HG03039 (cell line): ENCODE data around the gene OR2T27.
A peak's percentile ranks its signal among the peaks of the same experiment; 100 is the strongest.
"Not testable (repeated sequence)": the region's sequence is repeated elsewhere in the genome, so short reads cannot be mapped to it uniquely, and the experiment has no call there.

Experiments
- ATAC-seq: cut with Tn5 transposase; IDR thresholded peaks from one replicate; pipeline ENCODE4 v1.9.1; 2021; ENCODE audit warnings: mild to moderate bottlenecking, moderate library complexity; ENCODE audit not compliant: unreplicated experiment

Gene OR2T27, protein sequence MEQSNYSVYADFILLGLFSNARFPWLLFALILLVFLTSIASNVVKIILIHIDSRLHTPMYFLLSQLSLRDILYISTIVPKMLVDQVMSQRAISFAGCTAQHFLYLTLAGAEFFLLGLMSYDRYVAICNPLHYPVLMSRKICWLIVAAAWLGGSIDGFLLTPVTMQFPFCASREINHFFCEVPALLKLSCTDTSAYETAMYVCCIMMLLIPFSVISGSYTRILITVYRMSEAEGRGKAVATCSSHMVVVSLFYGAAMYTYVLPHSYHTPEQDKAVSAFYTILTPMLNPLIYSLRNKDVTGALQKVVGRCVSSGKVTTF

DNA sequence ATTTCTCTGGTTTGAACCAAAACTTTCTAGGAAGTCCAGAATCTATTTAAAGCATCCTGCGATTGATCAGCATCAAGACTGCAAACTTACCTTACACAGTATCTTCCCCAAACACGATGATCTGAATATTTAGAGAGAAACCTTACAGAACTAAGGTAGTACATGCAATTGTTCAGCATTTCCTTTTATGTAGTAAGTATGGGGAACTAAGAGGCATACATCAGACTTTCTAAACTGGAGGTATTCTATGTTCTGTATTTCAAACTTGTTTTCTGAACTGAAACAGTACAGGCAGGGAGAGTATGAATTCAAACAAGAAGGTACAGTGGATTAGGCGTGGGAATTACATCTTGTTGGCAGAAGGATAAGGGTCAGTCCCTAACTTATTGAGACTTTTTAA, at the start of gene OR2T27:
Gene OR2T27 (minus strand): TSS at position 175 of the 400 bp plus-strand sequence. CDS start 4,644 bp downstream, outside the sequence.
- ATAC-seq: not testable (repeated sequence)

DNA sequence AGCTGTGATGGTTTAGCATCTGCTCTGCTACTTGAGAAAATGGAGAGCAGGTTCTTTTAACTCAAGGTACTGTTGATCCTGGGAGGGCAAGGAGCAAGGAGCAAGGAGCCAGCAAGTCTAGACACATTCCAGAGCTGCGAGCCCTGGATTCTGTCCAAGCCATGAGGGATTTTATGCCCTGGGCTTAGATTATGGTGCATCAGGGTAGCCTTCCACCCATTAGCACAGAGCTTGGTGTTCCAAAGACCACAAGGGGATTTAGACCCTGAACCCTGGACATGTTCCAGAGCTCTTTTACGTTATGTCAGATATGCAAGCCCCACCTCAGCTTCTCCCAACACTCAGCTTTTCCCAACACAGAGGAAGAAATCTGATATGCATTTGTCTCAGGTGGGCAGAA, 49.3 kb upstream of the OR2T27 start:
- no peak for ATAC-seq

DNA sequence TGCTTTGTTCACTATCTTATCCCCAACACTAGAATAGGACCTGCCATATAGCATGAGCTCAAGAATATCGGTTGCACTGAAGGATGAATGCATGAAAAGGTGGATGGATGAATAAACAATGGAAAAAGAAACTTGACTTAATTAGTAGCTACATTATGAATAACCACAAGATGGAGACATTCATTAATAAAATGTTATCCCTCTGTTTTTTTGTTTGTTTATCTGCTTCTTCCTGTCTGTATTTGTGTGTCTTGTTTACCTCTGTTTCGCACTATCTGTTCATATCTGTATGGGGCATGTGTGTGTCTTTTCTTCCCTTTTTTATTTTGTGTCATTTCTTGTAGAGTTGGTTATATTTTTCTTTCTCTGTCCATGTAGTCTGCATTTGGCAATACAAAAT, 48.3 kb upstream of the OR2T27 start:
- ATAC-seq: no peak

DNA sequence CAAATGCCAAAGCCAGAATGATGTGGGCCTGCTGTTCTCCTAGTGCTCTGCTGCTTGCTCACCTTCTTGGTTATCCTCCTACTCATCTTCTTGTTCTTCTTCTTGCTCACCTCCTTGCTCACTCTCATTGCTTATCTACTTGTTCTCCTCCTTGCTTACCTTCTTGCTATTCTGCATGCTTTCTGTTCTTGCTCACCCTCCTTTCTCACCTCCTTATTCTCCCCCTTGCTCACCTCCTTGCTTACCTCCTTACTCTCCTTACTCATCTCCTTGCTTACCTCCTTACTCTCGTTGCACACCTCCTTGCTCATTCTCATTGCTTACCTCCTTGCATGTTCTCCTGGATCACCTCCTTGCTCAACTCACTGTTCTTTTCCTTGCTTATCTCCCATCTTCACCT, 47.4 kb upstream of the OR2T27 start, which contains the start of gene OR14I1:
Gene OR14I1 (minus strand): TSS at position 53 of the 400 bp plus-strand sequence.
- no peak for ATAC-seq

DNA sequence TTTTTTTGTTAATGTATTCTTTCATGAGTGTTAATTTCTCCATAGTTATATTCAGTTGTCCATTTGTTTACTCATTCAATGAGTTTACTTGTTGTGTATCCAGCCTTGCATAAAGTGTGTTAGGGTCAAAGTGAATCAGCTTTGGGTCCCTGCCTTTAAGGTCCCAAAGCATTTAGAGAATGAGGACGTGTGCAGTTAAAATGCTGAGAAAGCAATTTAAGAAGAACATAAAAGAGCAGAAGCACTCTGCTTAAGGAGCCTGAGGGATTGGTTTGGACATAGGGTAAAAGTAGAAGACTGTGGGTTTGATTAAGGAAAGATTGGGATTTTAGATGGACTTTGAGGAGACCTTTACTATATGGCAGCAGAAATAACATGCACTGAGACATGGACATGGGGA, 43.8 kb upstream of the OR2T27 start:
- ATAC-seq: no peak

DNA sequence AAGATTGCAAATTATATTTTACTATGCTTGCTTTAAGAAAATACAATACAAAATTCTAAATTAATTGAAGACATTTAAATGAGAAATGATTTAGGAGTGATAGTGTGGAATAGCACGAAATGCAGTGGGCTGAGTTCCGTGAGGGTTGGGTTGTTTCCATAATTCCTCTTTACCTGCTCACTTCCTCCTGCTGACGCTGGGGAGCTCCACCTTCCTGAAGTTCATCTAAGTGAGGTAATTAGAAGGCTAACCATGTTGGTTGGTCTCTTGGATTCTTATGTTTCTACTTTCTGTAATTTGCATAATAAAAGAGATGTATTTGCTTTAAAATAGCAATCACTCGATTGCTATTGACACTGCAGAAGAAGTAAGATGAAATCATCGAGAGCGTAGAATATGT, 42.6 kb upstream of the OR2T27 start:
- ATAC-seq: no peak

DNA sequence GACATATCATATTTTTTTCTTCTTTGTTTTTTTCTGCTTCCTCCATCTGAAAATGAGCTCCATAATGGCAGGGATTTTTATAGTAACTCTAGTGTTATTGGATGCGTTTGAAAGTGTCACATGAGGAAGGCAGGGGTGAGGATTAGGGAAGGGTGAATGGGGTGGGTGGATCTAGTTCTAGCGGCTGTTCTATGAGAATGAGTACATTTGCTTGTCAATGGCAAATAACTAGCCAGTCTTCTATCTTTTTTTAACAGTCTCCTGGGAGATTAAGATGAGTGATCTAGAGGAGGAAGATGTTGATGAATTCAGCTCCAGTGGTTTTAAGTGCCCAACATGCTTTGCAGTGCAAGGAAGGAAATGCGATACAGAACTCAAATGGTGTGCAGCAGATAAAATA, 41.4 kb upstream of the OR2T27 start:
- no peak for ATAC-seq

DNA sequence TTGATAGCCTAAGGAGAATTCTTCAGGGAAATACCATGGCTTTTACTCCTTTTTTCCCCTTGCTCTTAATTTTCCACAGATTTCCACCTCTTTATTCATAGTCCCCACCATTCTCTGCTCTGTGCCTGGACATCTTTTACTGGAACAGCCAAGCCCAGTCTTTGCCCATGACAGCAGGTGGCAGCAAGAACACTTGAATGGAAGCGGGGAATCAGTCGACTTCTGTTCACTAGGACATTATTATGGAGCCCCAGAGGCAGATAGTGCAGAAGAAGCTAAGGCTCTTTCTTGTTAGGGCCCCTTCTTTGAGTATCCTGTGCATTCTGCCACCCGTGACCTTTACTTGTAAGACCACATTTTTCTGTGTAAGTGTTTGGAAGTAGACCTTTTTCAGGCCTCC, 40.9 kb upstream of the OR2T27 start:
- no peak for ATAC-seq

DNA sequence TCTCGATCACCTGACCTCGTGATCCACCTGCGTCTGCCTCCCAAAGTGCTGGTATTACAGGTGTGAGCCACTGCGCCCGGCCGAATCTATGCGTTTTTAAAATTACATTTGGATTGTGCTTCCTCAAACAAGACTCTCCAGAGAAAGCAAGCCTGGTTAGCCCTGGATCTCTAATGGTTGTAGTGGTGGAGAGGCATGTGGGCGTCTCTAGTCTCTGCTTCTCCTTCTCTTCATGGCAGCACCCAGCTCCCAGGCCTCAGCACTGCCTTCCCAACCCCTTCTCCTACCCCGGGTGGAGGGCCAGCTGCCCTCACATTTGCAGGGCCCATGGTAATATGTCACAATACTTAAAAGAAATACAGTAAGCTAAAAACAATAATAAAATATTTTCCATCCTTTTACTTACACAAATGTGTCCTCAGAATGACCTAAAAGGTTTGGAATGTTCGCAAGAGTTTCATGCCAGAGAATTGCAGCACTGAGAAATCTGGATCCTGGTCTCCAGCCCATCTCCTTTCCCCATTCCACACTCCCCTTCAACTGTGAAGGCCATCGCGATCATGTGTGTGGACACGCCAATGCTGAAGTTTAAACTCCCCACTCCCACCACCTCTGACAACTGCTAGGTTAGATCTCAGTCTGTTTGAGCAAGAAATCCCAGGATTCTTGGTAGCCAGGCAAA, 40.3 kb upstream of the OR2T27 start:
- ATAC-seq: no peak

DNA sequence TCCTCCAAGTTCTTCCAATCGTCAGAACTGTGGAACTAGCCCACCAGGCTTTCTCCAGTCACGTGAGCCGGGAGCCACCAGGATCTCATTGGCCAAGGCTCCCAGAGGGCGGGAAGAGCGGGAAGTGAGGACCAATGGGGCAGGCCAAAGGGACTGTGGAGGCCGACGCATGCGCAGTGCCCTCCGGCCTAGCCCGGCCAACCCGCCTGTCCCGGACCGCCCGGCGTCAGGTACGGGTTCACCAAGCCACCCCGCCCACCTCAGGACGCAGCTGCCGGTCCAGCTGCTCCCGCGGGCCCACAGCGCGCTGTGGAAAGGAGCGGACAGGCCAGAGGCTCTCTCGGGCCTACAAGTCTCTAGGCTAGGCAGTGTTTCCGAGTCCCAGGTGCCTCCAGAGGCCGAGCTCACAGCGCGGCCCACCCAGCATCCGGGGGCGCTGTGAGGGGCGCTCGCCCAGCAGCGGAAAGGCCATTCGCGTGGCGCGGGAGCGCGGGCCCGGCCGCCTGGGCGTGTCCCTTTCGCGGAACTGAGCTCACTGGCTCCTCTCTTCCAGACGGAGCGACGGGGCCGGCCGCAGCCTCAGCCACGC, 36.3 kb upstream of the OR2T27 start:
- no peak for ATAC-seq

DNA sequence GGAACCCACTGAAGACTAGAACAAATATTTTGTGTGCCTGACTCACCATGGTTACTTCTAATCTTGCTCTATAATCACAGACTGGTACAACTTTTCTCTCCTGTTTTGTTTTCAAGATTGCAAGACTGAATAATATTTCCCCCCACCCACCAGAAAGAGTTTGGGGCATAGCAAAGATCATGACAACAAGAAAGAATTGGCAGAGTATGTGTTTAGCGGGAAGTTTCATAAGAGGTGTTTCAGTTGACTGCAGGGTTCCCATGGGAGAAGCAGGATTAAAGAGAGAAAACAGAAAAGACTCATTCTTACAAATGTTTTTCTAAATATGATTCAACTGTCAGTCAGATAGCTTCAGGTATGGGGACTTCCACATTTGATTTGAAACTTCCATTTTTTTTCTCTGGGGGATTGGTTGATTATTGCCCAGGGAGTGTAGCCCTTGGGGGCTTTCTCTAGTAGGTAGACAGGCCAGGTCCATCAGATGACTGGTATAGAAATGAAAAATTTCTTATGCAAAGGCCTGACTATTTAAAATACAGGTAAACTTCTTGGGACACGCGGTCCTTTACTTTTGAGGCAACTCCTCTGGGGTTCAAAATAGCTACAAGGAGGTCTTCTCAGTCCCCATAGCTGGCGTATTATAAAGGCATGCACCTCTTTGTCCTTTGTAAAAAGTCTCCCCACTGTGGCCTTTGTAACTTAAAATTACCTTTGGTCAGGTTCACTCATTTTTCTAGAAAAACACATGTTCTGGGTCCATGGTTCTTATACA, 33.4 kb upstream of the OR2T27 start:
- peak; percentile 46 for ATAC-seq

DNA sequence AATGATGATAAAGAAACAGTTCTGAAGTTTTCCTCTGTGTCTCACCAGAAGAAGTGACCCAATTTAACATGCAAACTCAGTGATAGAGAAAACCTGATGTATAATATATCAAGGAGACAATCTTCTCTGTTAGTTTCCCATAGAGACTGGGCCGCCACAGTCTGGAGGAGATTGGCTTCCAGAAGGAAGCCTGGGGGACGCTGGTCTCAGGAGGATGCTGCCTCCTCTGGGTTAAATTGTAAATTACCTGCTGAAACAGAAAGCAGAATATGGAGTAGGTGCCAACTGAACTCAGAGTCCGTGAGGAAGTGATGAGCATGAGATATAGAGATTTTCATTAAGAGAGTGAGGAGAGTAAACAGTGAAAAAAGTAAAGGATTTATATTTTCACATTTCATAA, 31.5 kb upstream of the OR2T27 start:
- ATAC-seq: peak; percentile 79

DNA sequence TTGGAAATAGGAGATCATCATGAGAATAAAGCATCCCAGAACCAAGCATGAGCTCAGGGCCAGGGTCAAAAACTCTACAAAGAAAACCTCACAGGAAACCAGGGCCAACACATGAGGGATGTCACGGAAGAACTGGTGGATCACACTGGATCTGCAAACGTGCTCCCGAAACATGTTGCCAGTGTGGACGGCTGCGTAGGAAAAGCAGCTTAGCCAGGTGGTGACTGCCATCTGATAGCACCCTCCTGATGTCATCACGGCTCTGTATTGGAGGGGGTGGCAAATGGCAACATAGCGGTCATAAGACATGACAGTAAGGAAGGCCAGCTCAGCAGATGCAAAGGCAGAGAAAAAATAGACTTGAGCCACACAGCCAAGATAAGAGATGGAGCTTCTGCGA, 26.3 kb upstream of the OR2T27 start:
- no peak for ATAC-seq

DNA sequence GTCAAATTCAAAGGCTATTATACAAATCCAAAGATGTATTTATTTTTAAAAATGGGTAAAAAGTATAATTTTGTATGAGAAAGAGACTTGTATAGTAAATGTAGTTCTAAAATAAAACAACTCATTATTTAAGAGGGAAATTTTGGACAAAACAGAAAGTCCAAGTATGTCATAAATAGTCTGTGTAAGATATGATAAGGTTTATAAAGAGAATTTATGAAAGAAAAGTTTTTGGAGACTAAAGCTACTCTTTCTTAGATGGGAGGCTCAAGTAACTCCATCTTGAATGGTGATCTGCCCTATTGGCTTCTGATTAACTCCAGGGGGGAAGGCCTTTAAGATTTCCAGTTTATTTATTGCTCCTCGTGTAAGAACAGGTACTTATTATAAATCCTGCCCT, 14.7 kb upstream of the OR2T27 start:
- ATAC-seq: no peak

DNA sequence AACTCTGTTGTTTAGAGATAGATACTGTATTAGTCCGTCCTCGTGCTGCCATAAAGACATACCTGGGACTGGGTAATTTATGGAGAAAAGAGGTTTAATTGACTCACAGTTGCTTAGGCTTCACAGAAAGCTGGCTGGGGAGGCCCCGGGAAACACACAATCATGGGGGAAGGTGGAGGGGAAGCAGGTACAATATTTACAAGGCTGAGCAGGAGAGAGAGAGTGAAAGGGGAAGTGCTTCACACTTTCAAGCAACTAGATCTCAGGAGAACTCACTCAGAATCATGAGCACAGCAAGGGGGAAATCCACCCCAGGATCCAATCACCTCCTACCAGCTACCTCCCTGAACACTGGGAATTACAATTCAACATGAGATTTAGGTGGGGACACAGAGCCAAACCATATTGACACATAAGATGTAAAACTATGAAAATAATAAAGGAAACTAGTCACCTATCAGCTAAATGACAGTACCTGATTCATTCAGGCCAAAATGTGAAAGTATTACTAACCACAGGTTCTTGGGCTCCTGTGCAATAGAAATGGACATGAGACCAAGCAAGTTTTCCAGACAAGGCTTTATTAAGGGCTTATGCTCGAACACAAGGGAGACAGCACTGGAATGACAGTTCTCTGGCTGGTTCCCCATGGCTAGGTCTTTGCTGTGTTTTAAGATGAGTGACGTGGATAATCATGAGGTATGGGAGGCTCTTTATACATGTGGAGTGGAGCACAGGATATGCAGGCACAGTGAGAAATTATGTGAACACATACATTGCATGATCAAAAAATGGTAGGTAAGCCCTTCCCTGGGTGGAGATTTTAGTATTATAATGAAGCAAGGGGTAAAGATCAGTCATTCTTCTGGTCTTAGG, 8.4 kb upstream of the OR2T27 start:
- peak; percentile 92 for ATAC-seq

DNA sequence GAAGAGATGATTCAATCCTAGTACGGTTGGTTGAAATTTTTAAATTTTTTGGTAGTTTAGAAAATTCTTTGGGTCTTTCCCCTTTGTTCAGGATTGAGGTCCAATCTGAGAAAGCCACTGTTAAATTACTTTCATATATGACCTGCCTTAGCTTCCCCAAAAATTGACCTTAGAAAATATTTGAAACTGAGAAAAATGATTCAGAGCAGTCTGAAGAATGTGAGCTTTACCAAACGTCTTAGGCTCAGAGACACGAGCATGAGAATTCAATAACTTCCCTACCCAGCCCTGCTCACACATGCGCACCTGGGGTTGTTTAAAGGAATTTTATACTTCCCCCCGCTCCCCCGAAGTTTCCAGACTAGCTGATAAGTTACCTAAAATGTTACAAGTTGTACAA, 1.5 kb upstream of the OR2T27 start:
- ATAC-seq: not testable (repeated sequence)

DNA sequence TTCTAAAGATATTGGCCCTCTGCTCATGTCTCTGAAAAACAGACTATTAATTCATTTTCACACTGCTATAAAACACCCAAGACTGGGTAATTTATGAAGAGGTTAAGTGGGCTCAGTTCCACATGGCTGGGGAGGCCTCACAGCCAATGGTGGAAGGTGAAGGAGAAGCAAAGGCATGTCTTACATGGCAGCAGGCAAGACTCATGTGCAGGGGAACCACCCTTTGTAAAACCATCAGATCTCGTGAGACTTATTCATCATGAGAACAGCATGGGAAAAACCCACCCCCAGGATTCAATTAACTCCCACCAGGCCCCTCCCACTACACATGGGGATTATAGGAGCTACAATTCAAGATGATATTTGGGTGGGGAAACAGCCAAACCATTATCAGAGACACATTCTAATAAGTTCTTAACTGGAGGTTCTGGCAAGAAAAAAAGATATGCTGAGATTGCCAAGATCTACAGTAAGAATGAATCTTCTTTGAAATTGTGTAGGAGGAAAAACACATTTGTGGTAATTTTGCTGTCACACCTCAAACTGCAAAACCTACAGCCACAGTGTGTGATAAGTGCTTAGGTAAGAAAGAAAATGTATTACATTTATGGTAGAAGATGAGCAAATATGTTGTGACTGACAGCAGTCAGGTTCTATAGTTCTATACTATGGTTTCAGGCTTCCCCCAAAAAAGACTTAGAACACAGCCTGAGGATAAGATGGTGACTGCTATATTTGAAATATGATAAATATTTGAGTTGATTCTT, 6.4 kb downstream of the OR2T27 start:
- not testable (repeated sequence) for ATAC-seq

DNA sequence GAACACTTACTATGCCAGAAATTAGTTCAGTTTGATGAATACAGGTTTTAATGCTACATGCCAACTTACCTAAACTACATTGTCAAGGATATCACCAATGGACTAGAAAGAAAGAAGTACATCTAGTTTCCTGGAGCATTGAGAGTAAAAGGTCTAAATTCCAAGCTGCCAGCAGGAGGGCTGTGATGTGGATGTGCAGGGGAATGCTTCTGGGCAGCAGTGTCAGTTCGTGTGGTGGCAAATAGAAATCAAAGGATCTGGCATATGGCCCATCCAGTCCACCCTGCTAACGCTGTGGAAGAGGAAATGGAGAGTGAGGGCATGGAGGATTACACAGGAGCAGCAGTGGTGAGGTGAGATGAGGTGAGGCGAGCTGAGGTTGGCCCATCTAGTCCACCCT, 10.2 kb downstream of the OR2T27 start, which contains the start of gene OR2T35:
Gene OR2T35 (minus strand): TSS at position 101 of the 400 bp plus-strand sequence. CDS start 6,020 bp downstream, outside the sequence.
- not testable (repeated sequence) for ATAC-seq

DNA sequence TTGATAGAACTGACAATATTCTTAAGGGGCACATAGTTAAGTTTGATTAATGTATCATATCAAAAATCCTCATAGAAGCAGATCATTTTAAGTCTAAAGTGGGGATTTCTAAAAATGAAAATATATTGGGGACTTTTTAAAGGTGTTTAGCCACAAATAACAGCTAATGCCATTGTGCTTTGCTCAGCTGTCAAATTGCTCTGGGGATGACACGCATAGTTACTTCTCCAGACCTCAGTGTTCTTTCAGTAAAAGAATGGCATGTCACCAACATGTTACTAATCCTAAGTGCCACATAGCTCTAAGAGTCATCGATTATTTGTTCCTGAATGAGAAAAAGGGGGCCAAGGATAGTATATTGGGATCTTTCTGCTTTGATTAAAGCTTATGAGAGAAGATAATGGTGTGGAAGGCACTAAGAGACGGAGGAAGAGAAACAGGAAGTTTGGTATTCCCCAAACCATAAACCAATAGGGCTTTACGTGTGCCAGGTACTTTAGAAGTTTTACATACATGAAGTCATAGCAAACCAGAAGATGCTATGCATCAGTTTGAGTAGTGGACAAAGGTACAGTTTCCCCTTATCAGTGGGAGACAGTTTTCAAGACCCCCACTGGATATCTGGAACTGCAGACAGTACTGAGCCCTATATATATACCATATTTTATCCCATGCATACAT, 12.2 kb downstream of the OR2T27 start:
- peak; percentile 66 for ATAC-seq
